ENCODE data around the gene CHSY3.

DNA sequence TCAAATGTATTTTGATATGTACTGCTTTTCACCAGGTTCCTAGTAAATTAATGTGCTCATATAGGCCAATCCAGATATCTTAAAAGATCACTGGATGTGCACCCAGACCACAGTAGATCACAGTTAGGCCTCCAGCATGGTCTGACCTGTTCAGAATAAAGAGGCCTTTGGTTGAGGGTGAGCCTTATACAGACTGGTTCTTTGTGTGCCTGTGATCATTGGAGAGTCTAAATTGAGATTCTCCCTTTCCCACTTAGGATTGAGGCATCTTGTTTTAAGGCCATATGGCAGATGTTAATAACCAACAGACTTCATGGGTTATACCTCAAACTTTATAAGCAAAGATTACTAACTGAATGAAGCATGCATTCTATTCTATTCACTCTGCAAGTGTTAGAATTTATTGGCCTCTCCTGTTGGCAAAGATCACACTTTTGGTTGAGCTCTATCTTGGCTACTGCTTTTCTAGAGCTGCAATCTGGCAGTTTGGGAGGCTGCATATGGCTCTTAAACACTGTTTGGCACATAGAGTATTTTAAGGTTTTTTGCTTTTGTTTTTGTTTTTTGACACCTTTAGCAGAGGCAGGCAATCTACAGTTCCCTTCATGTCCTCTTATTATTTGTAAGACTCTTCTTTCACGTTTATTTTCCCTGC is 8.5 kb downstream of the CHSY3 start:
- TF ChIP-seq, protein P1, sequence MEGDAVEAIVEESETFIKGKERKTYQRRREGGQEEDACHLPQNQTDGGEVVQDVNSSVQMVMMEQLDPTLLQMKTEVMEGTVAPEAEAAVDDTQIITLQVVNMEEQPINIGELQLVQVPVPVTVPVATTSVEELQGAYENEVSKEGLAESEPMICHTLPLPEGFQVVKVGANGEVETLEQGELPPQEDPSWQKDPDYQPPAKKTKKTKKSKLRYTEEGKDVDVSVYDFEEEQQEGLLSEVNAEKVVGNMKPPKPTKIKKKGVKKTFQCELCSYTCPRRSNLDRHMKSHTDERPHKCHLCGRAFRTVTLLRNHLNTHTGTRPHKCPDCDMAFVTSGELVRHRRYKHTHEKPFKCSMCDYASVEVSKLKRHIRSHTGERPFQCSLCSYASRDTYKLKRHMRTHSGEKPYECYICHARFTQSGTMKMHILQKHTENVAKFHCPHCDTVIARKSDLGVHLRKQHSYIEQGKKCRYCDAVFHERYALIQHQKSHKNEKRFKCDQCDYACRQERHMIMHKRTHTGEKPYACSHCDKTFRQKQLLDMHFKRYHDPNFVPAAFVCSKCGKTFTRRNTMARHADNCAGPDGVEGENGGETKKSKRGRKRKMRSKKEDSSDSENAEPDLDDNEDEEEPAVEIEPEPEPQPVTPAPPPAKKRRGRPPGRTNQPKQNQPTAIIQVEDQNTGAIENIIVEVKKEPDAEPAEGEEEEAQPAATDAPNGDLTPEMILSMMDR (IDR thresholded peaks at IDR 0.05; ENCODE audit: insufficient read depth, low read depth, low read length), result no peak
- no peak for TF ChIP-seq EZH2 (IDR thresholded peaks at IDR 0.05; ENCODE audit: insufficient read depth, low read length)
